Mesangial cell (primary cell): Measurements from ENCODE around the gene CD96. TPM values are rescaled to one million over a fixed set of nuclear protein-coding genes. Genes with fewer than 3 reads are reported as not detected.

Source experiments
- total RNA-seq: library from RNA; depleted of rRNA; stranded (reverse); fragments of >200 nt; gene quantifications from 2 replicates; pipeline ENCODE4 v1.2.3, GENCODE V29; 2015

CD96 gene, protein sequence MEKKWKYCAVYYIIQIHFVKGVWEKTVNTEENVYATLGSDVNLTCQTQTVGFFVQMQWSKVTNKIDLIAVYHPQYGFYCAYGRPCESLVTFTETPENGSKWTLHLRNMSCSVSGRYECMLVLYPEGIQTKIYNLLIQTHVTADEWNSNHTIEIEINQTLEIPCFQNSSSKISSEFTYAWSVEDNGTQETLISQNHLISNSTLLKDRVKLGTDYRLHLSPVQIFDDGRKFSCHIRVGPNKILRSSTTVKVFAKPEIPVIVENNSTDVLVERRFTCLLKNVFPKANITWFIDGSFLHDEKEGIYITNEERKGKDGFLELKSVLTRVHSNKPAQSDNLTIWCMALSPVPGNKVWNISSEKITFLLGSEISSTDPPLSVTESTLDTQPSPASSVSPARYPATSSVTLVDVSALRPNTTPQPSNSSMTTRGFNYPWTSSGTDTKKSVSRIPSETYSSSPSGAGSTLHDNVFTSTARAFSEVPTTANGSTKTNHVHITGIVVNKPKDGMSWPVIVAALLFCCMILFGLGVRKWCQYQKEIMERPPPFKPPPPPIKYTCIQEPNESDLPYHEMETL
- 0.13 TPM in 1 of 2 replicates, not detected in the other for total RNA-seq

DNA sequence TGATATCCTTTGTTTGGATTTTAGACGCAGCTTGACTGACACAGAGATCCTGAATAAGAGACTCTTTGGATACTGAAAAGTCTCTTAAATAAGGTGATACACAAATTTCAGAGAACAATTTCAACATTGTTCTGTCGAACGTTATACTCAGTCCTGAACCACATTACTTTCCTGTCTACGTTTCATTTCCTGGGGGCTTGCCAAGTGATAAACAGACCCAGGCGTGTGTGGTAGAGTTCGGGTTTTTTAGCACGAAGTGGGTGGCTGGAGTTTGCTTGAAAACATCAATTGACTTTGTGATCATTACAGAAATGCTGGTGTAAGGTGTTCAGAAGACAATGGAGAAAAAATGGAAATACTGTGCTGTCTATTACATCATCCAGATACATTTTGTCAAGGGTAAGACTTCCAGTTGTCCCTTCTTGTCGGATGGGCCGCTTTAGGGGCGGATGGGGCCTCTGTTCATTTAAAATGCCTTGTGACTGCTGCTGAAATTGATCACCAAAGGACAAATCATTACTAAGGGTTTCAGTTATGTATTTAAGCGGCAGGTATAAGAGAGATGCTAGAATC, at the start of gene CD96:
CD96 (plus strand) TSS at position 287 of the 573 bp plus-strand sequence; CDS start at position 339, 52 bp downstream.

DNA sequence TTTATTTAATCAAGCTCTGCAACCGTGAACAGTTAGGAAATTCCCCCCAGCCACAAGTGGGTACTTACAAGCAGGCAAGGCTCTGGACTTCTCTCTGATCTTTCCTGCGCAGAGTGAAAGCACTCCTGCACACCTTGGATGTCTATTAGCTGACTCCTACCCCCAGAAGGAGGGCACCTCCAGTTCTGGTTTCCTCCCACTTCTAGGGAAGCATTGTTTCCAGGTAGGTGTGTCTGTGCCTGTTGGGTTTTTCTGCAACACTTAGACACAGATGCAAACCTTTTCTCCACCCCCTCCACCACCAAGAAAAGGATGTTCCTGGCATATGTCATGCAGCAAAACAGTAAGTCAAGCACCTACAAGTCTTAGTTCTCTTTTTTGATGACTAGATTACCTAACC, 53.2 kb downstream of the CD96 start, which contains the start of gene ZBED2:
ZBED2 (minus strand) TSS at position 115 of the 400 bp plus-strand sequence. CDS start 1,145 bp downstream, outside the sequence.

Other genes starting within 250 kb of the CD96 start
- gene ZBED2, start 53.1 kb downstream of the CD96 start, total RNA-seq: 3.3 and 20.5 TPM in 2 replicates
- gene PLCXD2, start 132.5 kb downstream of the CD96 start, total RNA-seq: 5.1 and 9.5 TPM in 2 replicates